GM21737 (cell line): ENCODE results near the gene OR13C3.
"Not testable (repeated sequence)": the region's sequence is repeated elsewhere in the genome, so short reads cannot be mapped to it uniquely, and the experiment has no call there.

Source experiments
- ATAC-seq: cut with Tn5 transposase; IDR thresholded peaks from one replicate; pipeline ENCODE4 v1.9.1; 2021; ENCODE audit warnings: mild to moderate bottlenecking, moderate library complexity; ENCODE audit not compliant: unreplicated experiment

OR13C3 gene

GRCh38 chr9:104536756-104537155 lies at the start of gene OR13C3:
Gene OR13C3, minus strand, starts transcription at chr9:104536856. Its CDS starts 133 bp downstream, at chr9:104536723.
- no peak for ATAC-seq

DNA sequence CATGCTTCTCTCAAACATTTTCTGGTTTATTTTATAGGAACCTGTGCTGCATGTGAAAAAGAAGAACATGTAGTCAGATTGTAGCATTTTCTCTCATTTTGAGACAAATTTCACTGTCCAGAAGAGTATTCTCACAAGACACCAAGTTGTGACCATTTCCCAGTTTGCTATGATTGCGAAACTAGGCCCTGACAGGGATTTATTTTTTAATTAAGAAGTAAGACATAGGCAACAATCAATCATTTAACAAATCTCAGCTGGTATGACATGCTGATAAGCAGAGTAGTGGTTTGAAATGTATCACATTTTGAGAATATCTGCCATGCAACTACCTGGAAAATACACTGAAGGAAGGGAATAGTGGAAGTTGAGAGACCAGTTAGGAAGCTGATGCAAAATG lies 43.9 kb upstream of the OR13C3 start:
- no peak for ATAC-seq

GRCh38 chr9:104577263-104577662 lies 40.6 kb upstream of the OR13C3 start:
- ATAC-seq, result no peak

DNA sequence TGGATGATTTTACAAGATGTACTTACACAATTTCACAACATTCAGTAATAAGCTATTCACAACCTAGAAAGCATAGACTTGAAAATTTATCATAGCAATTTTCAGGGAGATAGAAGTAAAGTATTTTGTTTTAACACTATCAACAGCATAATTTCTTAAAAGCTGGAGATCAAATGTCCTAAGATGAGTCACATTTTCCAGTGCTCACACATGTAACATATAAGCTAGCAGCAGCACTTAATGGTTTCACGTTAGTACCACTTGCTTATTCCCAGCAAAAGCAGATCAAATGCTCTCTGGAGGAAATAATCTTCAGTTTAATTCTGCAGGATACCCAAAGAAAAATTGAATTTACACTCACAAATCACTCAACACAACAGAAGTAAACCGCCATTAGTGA lies 38.8 kb upstream of the OR13C3 start:
- ATAC-seq, result no peak

- ATAC-seq, result no peak
Measured at GRCh38 chr9:104572612-104573011, 36.0 kb upstream of the OR13C3 start.

GRCh38 chr9:104568868-104569267 lies 32.2 kb upstream of the OR13C3 start, which contains the start of gene OR13C8:
Gene OR13C8, plus strand, starts transcription at chr9:104569168. Its CDS starts 0 bp downstream, at chr9:104569168.
- ATAC-seq, result no peak

- ATAC-seq, result no peak
Measured at GRCh38 chr9:104564358-104564757, 27.7 kb upstream of the OR13C3 start.

DNA sequence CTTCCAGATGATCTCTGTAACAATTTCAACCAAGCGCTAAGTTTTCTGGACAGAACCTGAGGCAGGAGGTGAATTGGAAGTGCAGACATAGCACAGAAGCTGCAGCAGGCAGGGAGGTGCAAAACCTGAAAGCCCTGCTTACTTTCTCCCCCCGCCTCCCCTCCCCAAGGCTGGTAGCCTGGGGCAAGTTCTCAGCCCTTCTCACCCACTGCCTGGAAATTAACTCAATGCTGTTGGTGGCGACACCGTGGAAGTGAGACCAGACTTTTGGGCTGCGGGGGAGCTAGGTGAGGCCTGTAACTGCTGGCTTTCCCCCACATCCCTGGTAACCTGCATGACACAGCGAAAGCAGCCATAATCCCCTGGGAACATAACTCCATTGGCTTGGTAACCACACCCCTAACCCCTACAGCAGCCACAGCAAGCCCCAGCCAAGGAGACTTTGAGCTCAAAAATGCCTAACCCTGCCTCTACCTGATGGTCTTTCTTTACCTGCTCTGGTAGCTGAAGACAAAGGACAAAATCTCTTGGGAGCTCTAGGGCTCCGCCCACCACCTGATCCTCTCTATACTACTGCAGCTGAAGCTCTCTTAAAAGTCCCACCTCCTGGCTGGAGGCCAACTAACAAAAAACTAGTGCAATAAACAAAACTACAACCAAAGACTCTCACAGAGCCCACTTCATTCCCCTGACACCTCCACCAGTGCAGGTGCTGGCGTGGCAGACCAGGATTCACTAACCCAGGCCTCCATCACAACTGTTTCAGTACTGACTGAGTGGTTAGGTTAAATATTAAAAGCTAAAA lies 20.4 kb upstream of the OR13C3 start:
- no peak for ATAC-seq

DNA sequence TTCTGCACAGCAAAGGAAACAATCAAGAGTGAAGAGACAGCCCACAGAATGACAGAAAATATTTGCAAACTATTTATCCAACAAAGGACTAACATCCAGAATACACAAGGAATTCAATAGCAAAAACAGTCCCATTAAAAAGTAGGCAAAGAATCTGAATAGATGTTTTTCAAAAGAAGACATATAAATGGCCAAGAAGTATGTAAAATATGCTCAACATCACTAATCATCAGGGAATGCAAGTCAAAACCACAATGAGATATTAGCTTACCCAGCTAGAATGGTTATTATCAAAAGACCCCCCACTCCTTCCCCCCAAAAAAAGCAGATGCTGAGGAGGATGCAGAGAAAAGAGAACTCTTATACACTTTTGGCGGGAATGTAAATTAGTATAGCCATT lies 18.9 kb upstream of the OR13C3 start:
- ATAC-seq, result no peak

GRCh38 chr9:104553261-104553660 lies 16.6 kb upstream of the OR13C3 start:
- ATAC-seq, result no peak

DNA sequence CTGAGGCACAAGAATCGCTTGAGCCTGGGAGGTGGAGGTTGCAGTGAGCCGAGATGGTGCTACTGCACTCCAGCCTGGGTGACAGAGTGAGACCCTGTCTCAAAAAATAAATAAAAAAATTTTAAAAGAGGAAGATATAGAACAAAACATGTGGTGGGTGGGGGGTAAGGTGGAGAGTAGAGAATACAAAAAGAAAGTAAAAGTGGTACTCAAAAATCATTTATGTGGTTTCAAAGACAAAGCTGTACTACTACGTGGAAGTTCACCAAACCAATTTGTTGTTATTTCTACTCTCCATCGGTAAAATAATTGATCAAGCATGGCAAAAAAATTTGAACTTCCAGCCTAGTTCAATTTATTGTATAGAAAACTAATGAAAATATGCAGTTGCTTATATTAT lies 8.0 kb upstream of the OR13C3 start:
- no peak for ATAC-seq

DNA sequence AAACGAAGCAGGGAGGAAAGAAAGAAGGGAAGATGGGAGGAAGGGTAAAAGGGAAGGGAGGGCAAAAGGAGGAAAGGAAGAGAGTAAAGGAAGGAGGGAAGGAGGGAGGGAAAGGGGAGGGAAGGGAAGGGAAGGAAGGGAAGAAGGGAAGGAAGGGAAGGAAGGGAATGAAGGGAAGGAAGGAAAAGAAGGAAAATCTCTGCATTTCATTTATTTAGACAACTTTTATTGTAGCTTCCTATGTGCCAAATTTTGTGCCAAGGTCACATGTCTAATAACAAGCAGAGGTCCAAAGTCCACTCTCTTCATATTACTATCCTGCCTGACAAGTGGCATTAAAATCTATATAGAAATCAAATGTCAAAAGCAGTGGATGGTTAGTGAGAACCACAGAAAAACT lies 2.6 kb upstream of the OR13C3 start:
- no peak for ATAC-seq

DNA sequence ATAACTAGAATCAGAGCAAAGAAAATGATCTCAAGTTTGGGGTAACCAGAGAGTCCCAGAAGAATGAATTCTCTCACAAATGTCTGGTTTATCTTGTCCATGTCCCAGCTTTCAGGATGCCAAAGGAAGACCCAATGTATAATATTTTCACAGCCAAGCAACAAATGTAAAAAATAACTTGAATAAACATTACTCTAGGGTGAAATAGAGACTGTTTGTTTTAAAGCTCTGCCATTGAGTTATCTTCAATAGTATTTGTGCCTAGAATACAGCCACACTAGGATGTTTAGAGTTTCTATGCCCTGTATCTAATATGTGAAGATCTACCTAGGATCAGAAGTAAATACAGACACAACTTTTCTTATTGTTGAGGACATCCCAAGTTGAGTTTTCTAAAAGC lies 9.5 kb downstream of the OR13C3 start, which contains the start of gene OR13C4:
OR13C4 (minus strand) TSS at position 101 of the 400 bp plus-strand sequence; CDS start at position 101, 0 bp downstream.
- no peak for ATAC-seq

- not testable (repeated sequence) for ATAC-seq
Measured at GRCh38 chr9:104520241-104520640, 16.4 kb downstream of the OR13C3 start.

DNA sequence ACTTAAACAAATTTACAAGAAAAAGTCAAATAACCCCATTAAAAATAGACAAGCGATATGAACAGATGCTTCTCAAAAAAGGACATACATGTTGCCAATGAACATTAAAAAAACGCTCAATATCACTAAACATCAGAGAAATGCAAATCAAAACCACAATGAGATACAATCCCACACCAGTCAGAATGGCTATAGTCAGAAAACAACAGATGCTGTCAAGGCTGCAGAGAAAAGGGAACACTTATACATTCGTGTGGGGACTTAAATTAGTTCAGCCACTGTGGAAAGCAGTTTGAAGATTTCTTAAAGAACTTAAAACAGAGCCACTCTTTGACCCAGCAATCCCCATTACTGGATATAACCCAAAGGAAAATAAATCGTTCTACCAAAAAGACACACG lies 21.8 kb downstream of the OR13C3 start:
- ATAC-seq, result no peak

GRCh38 chr9:104506565-104506964 lies 30.1 kb downstream of the OR13C3 start:
- no peak for ATAC-seq

- ATAC-seq, result no peak
Measured at GRCh38 chr9:104503963-104504362, 32.7 kb downstream of the OR13C3 start, which contains the start of gene OR13F1. Gene OR13F1, plus strand, starts transcription at chr9:104504263. Its CDS starts 0 bp downstream, at chr9:104504263.

- ATAC-seq, result no peak
Measured at GRCh38 chr9:104503440-104503839, 33.2 kb downstream of the OR13C3 start.

GRCh38 chr9:104494808-104495207 lies 41.8 kb downstream of the OR13C3 start:
- no peak for ATAC-seq
